Measurements from ENCODE around the gene ENHO.
A peak's percentile ranks its signal among the peaks of the same experiment; 100 is the strongest.

- TF ChIP-seq POLR2AphosphoS5 (IDR thresholded peaks at IDR 0.05) = no peak
- TF ChIP-seq CTCF (IDR thresholded peaks at IDR 0.05) = peak in 3 of 6 experiments; percentile 7 to 16 (median 8)
Measured at GRCh38 chr9:34501889-34502425, 20.8 kb downstream of the ENHO start.

All from upper lobe of left lung (tissue), 4 donors.